ENCODE results near the gene TMEM86B.

TMEM86B gene

DNA sequence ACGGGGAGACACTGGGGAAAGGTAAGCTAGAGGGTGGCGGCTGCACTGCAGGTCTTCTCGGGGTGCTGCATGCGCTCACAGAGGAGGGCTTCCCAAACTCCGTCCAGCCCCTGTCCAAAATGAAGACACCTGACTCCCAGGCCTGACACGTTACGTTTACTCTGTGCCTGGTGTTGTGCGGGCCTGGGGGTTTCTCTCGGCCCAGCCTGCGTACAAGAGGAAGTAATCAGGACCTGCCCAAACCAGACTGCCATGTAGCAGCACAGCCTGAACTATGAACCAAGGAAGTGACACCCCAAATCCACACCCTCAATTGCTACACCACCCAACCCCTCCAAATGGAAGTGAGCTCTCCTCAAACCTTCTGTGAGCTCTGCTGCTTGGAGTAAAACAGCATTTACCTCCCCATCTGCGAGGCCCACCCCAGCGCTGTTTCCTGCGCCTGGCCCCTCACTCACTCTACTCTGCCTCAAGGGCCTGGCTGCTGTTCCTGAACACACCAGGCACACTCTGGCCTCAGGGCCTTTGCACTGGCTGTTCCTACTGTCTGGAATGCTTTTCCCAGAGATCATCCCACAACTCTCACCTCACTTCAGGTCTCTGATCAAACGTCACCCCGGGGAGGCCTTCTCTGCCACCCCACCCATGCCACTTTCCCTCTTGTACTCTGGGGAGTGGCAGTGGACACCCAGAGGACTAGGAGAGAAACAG lies 48.3 kb upstream of the TMEM86B start:
- ChIA-PET CTCF (interaction anchor here (0.7 to 1.1 kb wide), 2 partner anchors 14 to 31 kb away, joined by 3 read pairs; no protein-coding TSS in a partner anchor), POLR2A (interaction anchor here (1.0 to 3.2 kb wide), 2 partner anchors 17 to 131 kb away, joined by 3 to 16 read pairs; partner anchors contain the start of genes PPP6R1 and UBE2S)
- H3K27ac ChIP-seq (ENCODE audit: extremely low read depth, low read depth, low read length) = no peak overlapping the region

GRCh38 chr19:55275851-55276719 lies 47.5 kb upstream of the TMEM86B start:
- Histone ChIP-seq H3K4me1 (ENCODE audit: control insufficient read depth, insufficient read depth, low read length) (peaks cover 12% of the 10 kb centered on the region), H3K36me3 (ENCODE audit: control insufficient read depth in 2 of 2, insufficient read depth in 1 of 2, low read length in 2 of 2) (peaks cover 4 to 53% of the 10 kb centered on the region in 2 experiments; a peak in 2 of 3 replicates), H3K4me3 (ENCODE audit: low read depth, low read length) (no peak overlapping the region), H3K9me3 (ENCODE audit: control insufficient read depth, insufficient read depth, low read depth, low read length) (no peaks in the 10 kb centered on the region), H3K27ac (ENCODE audit: extremely low read depth, low read depth, low read length) (no peak overlapping the region)
- ChIA-PET CTCF (interaction anchor here (0.6 kb wide), 3 partner anchors 25 to 653 kb away, joined by 3 to 7 read pairs (median 3); no protein-coding TSS in a partner anchor), POLR2A (interaction anchor here (0.7 to 3.2 kb wide), 4 partner anchors 17 to 274 kb away, joined by 3 to 16 read pairs (median 4); partner anchors contain the start of genes PPP6R1 and UBE2S)
- TF ChIP-seq ZNF16 (tag by site-specific recombination; IDR thresholded peaks at IDR 0.05; ENCODE audit: low read depth) (no peak), ZNF37A (tag by site-specific recombination; IDR thresholded peaks at IDR 0.05) (no peak), ZBTB1 (tag by site-specific recombination; IDR thresholded peaks at IDR 0.05) (no peak), ZNF571 (tag by site-specific recombination; IDR thresholded peaks at IDR 0.05) (no peak), ZNF148 (tag by site-specific recombination; IDR thresholded peaks at IDR 0.05; ENCODE audit: borderline replicate concordance) (no peak), ZNF48 (tag by site-specific recombination; IDR thresholded peaks at IDR 0.05) (no peak), ZNF341 (tag by site-specific recombination; IDR thresholded peaks at IDR 0.05; ENCODE audit: low read depth) (no peak), SCRT2 (tag by site-specific recombination; IDR thresholded peaks at IDR 0.05) (no peak), FEZF1 (tag by site-specific recombination; IDR thresholded peaks at IDR 0.05) (no peak), KLF10 (tag by site-specific recombination; IDR thresholded peaks at IDR 0.05) (no peak), SP7 (tag by site-specific recombination; IDR thresholded peaks at IDR 0.05) (no peak), BCL11B (tag by site-specific recombination; IDR thresholded peaks at IDR 0.05; ENCODE audit: low read depth) (no peak)

More for the DNA sequence above, 48.3 kb upstream of the TMEM86B start:
- peaks cover 12% of the 10 kb centered on the region for H3K4me1 ChIP-seq (ENCODE audit: control insufficient read depth, insufficient read depth, low read length)
- no peaks in the 10 kb centered on the region for H3K9me3 ChIP-seq (ENCODE audit: control insufficient read depth, insufficient read depth, low read depth, low read length)
- peaks cover 4 to 49% of the 10 kb centered on the region in 2 experiments; a peak in 2 of 3 replicates for H3K36me3 ChIP-seq (ENCODE audit: control insufficient read depth in 2 of 2, insufficient read depth in 1 of 2, low read length in 2 of 2)
- no peak for TF ChIP-seq PATZ1 (tag by site-specific recombination; IDR thresholded peaks at IDR 0.05)
- peak; percentile 95 for TF ChIP-seq ZNF623 (tag by site-specific recombination; IDR thresholded peaks at IDR 0.05)
- TF ChIP-seq ZNF785 (tag by site-specific recombination; IDR thresholded peaks at IDR 0.05) = no peak
- no peak overlapping the region for H3K4me3 ChIP-seq (ENCODE audit: low read depth, low read length)
